HG03442 (cell line): Measurements from ENCODE around the gene AFF3.

Experiments
- ATAC-seq: cut with Tn5 transposase; IDR thresholded peaks from one replicate; pipeline ENCODE4 v1.9.1; 2021; ENCODE audit warnings: mild to moderate bottlenecking, moderate library complexity; ENCODE audit not compliant: unreplicated experiment

AFF3 gene

DNA sequence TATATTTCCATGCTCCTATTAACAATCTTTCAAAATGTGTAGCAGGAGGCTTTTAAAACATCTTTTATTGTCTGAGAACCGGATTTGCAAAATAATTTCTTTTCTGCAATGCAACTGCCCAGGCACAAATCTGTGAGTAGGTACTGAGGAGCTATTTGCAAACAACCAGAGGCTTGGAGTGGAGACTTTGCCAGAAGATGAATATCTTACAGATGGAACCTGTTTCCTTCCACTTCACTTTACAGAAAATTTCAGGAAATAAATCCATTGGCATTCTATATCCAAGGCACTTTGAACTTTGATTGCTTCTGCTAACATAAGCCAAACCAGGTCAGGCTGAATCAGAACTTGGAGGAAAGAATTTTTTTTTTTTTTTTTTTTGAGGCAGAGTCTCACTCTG, 415.2 kb downstream of the AFF3 start:
- no peak for ATAC-seq

GRCh38 chr2:99726691-99727090, 415.7 kb downstream of the AFF3 start:
- ATAC-seq: no peak

DNA sequence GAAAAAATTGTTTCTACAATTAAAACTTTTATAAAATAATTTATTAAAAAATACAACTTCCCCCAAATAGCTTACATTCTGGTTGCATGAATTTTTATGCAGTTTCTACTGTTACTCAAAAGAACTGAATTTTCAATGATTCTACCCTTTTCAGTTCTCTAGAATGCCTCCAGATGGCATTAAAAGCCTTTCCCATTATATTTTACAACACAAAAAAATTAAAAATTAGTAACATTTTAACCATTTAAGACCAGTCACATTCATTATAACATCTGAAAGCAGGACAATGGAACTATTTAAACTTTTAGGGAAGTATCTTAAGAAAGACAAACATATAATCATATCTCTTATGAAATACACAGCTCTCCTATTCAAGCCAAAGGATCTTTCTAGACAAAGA, 416.6 kb downstream of the AFF3 start:
- no peak for ATAC-seq

DNA sequence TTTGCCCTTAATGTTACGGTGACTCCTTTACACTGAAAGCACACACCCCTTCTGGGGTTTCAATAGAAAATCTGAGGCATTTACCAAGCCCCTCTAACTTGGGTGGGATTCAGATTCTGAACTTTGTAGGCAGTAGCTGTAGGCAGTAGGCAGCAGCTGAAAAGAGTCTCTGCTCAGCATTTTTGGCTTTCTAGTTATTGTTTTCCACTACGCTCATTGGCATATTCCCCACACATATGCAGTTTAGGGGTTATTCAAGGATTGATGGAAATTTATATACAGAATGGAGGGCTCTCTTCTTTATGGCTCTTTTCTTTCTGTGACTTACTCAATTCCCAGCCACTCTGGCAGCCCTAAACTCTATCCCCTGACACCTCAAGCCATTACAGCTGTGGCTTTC, 419.9 kb downstream of the AFF3 start:
- no peak for ATAC-seq

GRCh38 chr2:99719102-99719501, 423.3 kb downstream of the AFF3 start:
- ATAC-seq: no peak

- no peak for ATAC-seq
Measured at GRCh38 chr2:99715956-99716355, 426.4 kb downstream of the AFF3 start.

- ATAC-seq: no peak
Measured at GRCh38 chr2:99714349-99714748, 428.0 kb downstream of the AFF3 start.

GRCh38 chr2:99711144-99711543, 431.2 kb downstream of the AFF3 start:
- no peak for ATAC-seq

DNA sequence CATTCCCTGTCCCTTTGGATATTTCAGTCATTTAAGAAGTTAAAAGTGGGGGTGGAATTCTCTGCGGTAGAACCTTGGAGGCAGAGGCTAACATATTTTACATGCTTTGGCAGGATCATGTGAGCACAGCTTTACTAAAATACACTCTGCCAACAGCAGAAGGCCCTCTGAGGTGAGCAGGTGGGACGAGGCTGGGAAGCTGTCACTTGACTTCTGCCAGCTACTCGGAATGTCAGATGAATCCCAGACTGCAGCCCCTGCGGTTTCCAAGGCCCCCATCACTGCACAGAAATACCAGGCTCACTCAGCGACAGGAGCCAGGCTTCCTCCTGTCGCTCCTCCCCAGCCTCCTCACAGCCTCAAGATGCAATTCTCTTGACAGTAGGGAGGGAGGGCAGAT, 431.7 kb downstream of the AFF3 start:
- no peak for ATAC-seq

DNA sequence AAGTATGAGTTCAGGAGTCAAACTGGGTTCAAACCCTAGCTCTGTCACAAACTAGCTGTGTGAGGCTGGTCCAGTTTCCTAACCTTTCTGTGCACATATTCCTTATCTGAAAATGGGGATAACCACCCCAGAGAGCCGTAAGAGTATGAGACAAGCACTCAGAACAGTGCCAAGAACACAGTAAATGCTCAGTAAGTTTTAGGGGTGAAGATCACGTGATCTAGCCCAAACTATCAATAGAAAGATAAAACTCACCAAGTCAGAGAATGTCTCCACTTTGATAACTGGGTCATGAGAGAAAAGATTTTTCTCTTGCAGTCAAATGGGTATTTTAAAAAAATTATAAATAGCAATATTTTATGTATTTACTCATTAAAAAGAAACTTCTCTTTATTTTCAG, 433.2 kb downstream of the AFF3 start:
- no peak for ATAC-seq

- no peak for ATAC-seq
Measured at GRCh38 chr2:99708231-99708630, 434.2 kb downstream of the AFF3 start.

- no peak for ATAC-seq
Measured at GRCh38 chr2:99707592-99707991, 434.8 kb downstream of the AFF3 start.

GRCh38 chr2:99706735-99707134, 435.7 kb downstream of the AFF3 start:
- no peak for ATAC-seq

DNA sequence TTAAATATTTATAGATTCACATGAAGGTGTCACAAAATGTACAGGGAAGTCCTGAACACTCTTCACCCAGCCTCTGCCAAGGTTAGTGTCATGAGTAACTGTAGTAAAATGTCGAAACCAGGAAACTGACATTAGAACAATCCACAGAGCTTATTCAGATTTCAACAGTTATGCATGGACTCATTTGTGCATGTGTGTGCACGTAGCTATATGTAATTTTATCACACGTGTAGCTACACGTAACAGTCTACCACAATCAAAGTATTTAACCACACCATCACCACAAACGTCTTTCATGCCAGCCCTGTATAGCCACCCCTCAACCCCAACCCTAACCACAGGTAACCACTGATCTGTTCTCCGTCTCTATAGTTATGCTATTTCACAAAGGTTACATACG, 440.9 kb downstream of the AFF3 start:
- ATAC-seq: no peak

GRCh38 chr2:99700482-99701398, 441.6 kb downstream of the AFF3 start:
- ATAC-seq: no peak

GRCh38 chr2:99698896-99699295, 443.5 kb downstream of the AFF3 start:
- no peak for ATAC-seq

GRCh38 chr2:99697811-99698568, 444.4 kb downstream of the AFF3 start:
- no peak for ATAC-seq

DNA sequence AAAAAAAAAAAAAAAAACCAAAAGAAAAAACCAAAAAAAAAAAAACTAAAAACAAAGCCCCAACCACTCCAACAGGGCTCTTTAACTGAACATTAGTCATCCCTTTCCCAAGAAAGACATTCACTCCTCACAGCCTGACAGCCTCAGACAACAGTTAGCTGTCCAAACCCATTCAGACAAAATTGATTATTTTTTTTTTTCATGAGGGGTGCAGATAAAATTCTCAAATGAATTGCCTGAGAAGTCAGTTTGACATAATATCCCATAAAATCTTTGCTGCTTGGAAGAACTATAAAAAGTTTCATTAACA, 446.5 kb downstream of the AFF3 start:
- no peak for ATAC-seq

GRCh38 chr2:99695130-99695943, 447.1 kb downstream of the AFF3 start:
- no peak for ATAC-seq

GRCh38 chr2:99694331-99694730, 448.1 kb downstream of the AFF3 start:
- ATAC-seq: no peak

DNA sequence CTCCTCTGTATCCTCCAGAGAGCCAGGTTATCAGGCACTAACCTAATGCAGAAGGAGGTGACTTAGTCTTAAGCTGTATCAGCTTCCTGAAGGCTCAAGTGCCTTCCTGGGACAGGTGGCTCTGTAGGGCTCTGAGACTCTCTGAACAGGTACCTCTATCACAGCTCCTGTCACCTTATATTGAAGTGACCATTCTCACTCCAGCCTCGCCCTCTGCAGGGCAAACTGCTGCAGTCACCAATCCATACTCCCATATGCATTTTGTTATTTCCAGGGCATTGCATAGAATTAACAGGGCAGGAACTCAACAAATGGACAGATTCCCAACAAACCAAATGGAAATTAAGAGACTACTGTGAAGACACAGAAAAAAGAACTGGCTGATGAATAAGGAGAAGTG, 449.6 kb downstream of the AFF3 start:
- no peak for ATAC-seq

DNA sequence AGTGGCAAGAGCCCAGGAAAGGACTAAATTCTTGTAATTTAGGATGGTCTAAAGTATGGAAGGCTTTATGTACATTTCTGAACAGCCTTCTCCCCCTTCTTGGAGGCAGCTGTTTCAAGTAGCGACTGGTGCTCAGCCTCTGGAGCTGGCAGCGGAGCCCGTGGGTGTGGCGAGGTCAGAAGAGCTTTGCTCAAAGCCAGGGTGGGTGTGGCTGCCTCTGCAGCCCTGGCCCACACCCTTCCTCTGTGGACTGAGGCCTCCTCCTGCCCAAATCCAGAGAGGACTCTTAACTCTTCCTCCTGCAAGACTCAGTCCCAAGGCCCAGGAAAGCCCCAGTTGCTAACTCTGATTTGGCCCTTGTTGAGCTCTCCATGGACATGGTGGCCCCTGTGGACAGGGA, 450.5 kb downstream of the AFF3 start:
- no peak for ATAC-seq
